ENCODE results near the gene ZNF774. TPM values are rescaled to one million over a fixed set of nuclear protein-coding genes. Genes with fewer than 3 reads are reported as not detected.
A peak's percentile ranks its signal among the peaks of the same experiment; 100 is the strongest.

The ZNF774 gene
- total and polyA plus RNA-seq, 2 experiments from 2014 or later: 0.22 to 1.6 TPM

DNA sequence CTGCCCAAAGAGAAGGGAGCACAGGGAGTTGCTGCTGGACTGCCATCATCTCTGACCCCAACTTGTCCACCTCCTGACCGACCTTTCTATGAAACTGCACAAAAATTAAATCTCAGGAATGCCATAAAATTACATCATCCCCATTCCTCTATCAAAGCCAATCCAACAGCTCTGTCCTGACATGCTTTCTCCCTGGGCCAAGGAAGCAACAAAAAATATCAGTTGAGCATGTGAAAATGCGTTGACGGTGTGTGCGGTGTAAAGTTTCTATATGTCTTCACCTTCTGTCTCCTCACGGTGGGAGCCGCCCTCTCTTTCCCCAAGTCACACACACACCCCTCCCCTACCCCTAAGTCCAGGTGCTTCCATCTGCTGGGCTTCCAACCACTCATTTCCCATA, 3.6 kb upstream of the ZNF774 start:
- 77% methylated on average over 6 of the region's 6 CpGs for WGBS, 2 experiments (ENCODE audit: low coverage in 1 of 2, low lambda C conversion rate in 2 of 2, missing lambda C conversion rate in 2 of 2)

DNA sequence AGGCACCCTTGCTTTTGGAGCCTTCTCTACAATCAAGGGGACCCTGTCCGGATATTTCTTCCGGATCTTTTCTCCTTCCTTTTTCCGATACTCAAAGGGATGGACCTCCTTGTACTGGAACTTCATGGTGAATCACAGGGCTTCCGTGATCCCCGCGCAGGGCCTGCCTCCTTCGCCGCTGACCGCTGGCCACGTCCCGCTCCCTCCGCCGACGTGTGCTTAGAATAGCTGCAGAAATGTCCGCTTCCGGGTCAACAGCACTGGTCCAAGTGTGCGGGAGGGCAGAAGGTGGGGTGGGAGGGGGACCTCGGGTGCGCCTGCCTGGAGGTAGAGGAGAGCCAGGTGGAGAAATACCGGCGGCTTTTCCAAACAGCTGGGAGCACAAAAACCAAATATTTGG, 3.0 kb upstream of the ZNF774 start:
- DNase-seq: no peak
- Histone ChIP-seq H3K4me3 (no peak overlapping the region), H3F3A (ENCODE audit: insufficient read depth) (no peaks in the 10 kb centered on the region), H3K9me2 (ENCODE audit: insufficient read depth) (no peaks in the 10 kb centered on the region), H3K27ac (no peak overlapping the region), H4K20me1 (ENCODE audit: insufficient read depth) (no peaks in the 10 kb centered on the region), H3K4me1 (ENCODE audit: insufficient read depth) (no peaks in the 10 kb centered on the region), H3K4me2 (ENCODE audit: unreplicated experiment) (no peak overlapping the region), H3K27me3 (replicated peaks; ENCODE audit: insufficient read depth) (no peaks in the 10 kb centered on the region), H3K79me2 (ENCODE audit: insufficient read depth) (no peaks in the 10 kb centered on the region), H2AFZ (no peak overlapping the region), H3K9ac (no peak overlapping the region), H3K9me3 (ENCODE audit: low read depth) (no peaks in the 10 kb centered on the region), H3K36me3 (ENCODE audit: low read depth) (no peaks in the 10 kb centered on the region)
- TF ChIP-seq EZH2phosphoT487 (IDR thresholded peaks at IDR 0.05; ENCODE audit: insufficient read depth, low read depth) (no peak), EZH2 (IDR thresholded peaks at IDR 0.05; ENCODE audit: insufficient read depth, poor library complexity, severe bottlenecking) (no peak)
- in situ Hi-C loops (cut with MboI): no loop called here
- WGBS, 2 experiments (ENCODE audit: low coverage in 1 of 2, low lambda C conversion rate in 2 of 2, missing lambda C conversion rate in 2 of 2): 93 to 94% methylated on average over 21 of the region's 21 CpGs

More for the DNA sequence above, 3.6 kb upstream of the ZNF774 start:
- Histone ChIP-seq H4K20me1 (ENCODE audit: insufficient read depth) (no peaks in the 10 kb centered on the region), H3K4me3 (no peak overlapping the region), H3K27me3 (replicated peaks; ENCODE audit: insufficient read depth) (no peaks in the 10 kb centered on the region), H3F3A (ENCODE audit: insufficient read depth) (no peaks in the 10 kb centered on the region), H3K36me3 (ENCODE audit: low read depth) (no peaks in the 10 kb centered on the region), H3K4me1 (ENCODE audit: insufficient read depth) (0 out of 2 replicates have a peak, but pooled peaks cover under 1% of the 10 kb centered on the region), H2AFZ (no peak overlapping the region), H3K79me2 (ENCODE audit: insufficient read depth) (no peaks in the 10 kb centered on the region), H3K9me3 (ENCODE audit: low read depth) (no peaks in the 10 kb centered on the region), H3K9me2 (ENCODE audit: insufficient read depth) (no peaks in the 10 kb centered on the region), H3K9ac (no peak overlapping the region), H3K4me2 (ENCODE audit: unreplicated experiment) (no peak overlapping the region), H3K27ac (no peak overlapping the region)
- no peak for DNase-seq
- in situ Hi-C loops (cut with MboI): no loop called here
- TF ChIP-seq EZH2 (IDR thresholded peaks at IDR 0.05; ENCODE audit: insufficient read depth, poor library complexity, severe bottlenecking) (no peak), EZH2phosphoT487 (IDR thresholded peaks at IDR 0.05; ENCODE audit: insufficient read depth, low read depth) (no peak)

DNA sequence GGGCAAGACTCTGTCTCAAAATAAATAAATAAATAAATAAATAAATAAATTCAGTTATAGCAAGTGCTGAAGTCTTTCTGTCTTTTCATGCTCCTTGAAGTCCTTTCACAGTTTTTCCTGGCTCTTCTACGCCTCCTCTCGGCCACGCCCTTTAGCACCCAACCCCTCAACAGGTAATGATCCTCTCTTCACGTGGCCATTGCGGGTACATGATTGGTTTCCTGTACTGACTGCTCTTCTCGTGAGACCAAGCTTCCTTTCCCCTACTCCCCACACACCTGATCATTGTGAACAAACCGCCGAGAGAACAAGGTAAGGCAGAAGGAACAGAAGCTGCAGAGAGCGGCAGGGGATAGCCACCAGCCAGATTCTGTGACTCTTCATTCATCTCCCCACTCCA, 2.3 kb upstream of the ZNF774 start:
- H3K9me2 ChIP-seq (ENCODE audit: insufficient read depth): no peaks in the 10 kb centered on the region
- H3K79me2 ChIP-seq (ENCODE audit: insufficient read depth): no peaks in the 10 kb centered on the region
- no peak for DNase-seq
- H2AFZ ChIP-seq: no peak overlapping the region
- H3K27ac ChIP-seq: no peak overlapping the region
- H3K4me2 ChIP-seq (ENCODE audit: unreplicated experiment): no peak overlapping the region
- no peaks in the 10 kb centered on the region for H3K9me3 ChIP-seq (ENCODE audit: low read depth)
- H3K9ac ChIP-seq: no peak overlapping the region
- in situ Hi-C loops (cut with MboI): no loop called here
- 86 to 89% methylated on average over 9 of the region's 9 CpGs for WGBS, 2 experiments (ENCODE audit: low coverage in 1 of 2, low lambda C conversion rate in 2 of 2, missing lambda C conversion rate in 2 of 2)
- no peaks in the 10 kb centered on the region for H3K36me3 ChIP-seq (ENCODE audit: low read depth)
- no peaks in the 10 kb centered on the region for H3K4me1 ChIP-seq (ENCODE audit: insufficient read depth)
- no peaks in the 10 kb centered on the region for H4K20me1 ChIP-seq (ENCODE audit: insufficient read depth)
- no peak overlapping the region for H3K4me3 ChIP-seq
- TF ChIP-seq EZH2 (IDR thresholded peaks at IDR 0.05; ENCODE audit: insufficient read depth, poor library complexity, severe bottlenecking) (no peak), EZH2phosphoT487 (IDR thresholded peaks at IDR 0.05; ENCODE audit: insufficient read depth, low read depth) (no peak)
- no peaks in the 10 kb centered on the region for H3K27me3 ChIP-seq (replicated peaks; ENCODE audit: insufficient read depth)
- H3F3A ChIP-seq (ENCODE audit: insufficient read depth): no peaks in the 10 kb centered on the region

DNA sequence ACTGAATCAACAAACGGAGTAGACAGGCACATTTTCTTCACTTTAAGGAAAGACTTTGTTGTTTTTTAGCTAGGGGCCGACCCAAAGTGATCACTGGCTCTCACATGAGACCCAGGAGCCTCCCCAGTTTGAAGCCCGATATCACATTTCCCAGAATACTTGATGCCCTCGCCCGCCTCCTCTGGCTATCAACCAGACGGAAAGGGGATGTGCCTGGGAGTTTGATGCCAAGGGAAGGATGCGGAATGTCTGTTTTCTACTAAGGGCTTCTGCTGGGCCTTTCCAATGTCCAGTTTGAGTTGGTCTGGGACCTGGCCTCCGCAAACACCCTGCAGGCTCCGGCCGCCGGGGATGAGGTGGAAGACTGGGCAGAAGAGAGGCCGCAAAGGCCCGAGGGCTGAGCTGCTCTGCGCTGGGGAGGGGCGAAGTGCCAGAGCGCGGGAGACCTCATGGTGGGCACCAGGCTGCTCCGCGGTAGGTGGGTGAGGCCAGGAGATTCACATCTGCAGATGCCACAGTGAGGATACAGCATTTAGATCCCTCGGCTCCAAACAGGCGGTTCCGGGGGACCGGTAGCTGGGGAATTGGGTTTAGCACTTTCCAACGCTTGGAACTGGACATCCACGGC, 491 bp upstream of the ZNF774 start:
- no peaks in the 10 kb centered on the region for H3F3A ChIP-seq (ENCODE audit: insufficient read depth)
- H3K9ac ChIP-seq: no peak overlapping the region
- H3K27ac ChIP-seq: no peak overlapping the region
- H3K4me2 ChIP-seq (ENCODE audit: unreplicated experiment): peak overlapping the region; percentile 82
- no peaks in the 10 kb centered on the region for H3K4me1 ChIP-seq (ENCODE audit: insufficient read depth)
- no peaks in the 10 kb centered on the region for H3K36me3 ChIP-seq (ENCODE audit: low read depth)
- DNase-seq: no peak
- H4K20me1 ChIP-seq (ENCODE audit: insufficient read depth): no peaks in the 10 kb centered on the region
- peak overlapping the region; percentile 98 for H2AFZ ChIP-seq
- no peaks in the 10 kb centered on the region for H3K9me2 ChIP-seq (ENCODE audit: insufficient read depth)
- WGBS, 2 experiments (ENCODE audit: low coverage in 1 of 2, low lambda C conversion rate in 2 of 2, missing lambda C conversion rate in 2 of 2): 25 to 32% methylated on average over 24 of the region's 25 CpGs
- in situ Hi-C loops (cut with MboI): no loop called here
- H3K79me2 ChIP-seq (ENCODE audit: insufficient read depth): no peaks in the 10 kb centered on the region
- no peaks in the 10 kb centered on the region for H3K9me3 ChIP-seq (ENCODE audit: low read depth)
- peak overlapping the region; percentile 88 for H3K4me3 ChIP-seq
- TF ChIP-seq EZH2phosphoT487 (IDR thresholded peaks at IDR 0.05; ENCODE audit: insufficient read depth, low read depth): no peak
- TF ChIP-seq EZH2 (IDR thresholded peaks at IDR 0.05; ENCODE audit: insufficient read depth, poor library complexity, severe bottlenecking): no peak
- H3K27me3 ChIP-seq (replicated peaks; ENCODE audit: insufficient read depth): no peaks in the 10 kb centered on the region

Data from GM23248 (cell line).